AG10803 (cell line): ENCODE results near the gene DNAH10.
A peak's percentile ranks its signal among the peaks of the same experiment; 100 is the strongest.

Experiments
- DNase-seq: peaks from one replicate; pipeline ENCODE4 v3.0.0; 2010; ENCODE audit warnings: low read depth
- H3K4me3 ChIP-seq: 2 replicates; pipeline ENCODE4 v1.5.1; 2011; ENCODE audit warnings: mild to moderate bottlenecking, low read length, control low read depth
- TF ChIP-seq, protein P1 (sequence below): conservative IDR thresholded peaks from 2 replicates; pipeline ENCODE4 v1.5.1; 2011; ENCODE audit warnings: mild to moderate bottlenecking, low read length, control low read depth, inconsistent platforms

The DNAH10 gene

DNA sequence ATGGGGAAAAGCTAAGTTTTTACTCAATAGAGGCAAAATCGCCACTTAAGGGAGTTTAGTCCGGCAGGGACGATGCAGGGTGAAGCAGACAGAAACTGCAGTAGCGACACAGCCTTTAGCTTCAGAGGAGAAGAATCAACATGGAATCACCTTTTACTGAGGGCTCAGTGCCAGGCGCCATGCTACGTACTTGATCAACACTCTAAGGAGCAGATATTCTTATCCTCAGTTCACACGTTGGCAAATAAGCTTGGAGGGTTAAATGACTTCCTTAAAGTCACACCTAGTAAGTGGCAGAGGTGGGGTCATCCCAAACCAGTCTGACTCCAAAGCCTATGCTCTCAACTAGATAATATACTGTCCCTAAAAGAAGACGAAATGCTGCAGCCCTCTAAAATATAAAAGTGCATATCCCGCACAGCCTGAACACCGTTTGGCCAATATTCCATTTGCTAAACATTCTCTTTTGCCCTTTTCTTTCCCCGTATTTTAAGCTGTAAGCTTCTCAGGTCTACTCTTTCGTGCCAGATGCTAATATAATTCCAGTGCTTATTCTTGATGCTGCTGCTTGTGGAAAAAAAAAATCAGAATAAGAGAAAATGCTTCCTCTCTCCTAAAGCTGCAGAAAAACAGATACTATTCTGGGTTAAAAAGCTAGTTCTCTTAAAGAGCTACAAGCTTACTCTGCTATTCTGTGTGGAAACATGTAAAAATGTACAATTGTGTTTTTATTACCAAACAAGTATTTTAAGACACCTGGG, 199.7 kb downstream of the DNAH10 start:
- no peak overlapping the region for H3K4me3 ChIP-seq
- TF ChIP-seq, protein P1, sequence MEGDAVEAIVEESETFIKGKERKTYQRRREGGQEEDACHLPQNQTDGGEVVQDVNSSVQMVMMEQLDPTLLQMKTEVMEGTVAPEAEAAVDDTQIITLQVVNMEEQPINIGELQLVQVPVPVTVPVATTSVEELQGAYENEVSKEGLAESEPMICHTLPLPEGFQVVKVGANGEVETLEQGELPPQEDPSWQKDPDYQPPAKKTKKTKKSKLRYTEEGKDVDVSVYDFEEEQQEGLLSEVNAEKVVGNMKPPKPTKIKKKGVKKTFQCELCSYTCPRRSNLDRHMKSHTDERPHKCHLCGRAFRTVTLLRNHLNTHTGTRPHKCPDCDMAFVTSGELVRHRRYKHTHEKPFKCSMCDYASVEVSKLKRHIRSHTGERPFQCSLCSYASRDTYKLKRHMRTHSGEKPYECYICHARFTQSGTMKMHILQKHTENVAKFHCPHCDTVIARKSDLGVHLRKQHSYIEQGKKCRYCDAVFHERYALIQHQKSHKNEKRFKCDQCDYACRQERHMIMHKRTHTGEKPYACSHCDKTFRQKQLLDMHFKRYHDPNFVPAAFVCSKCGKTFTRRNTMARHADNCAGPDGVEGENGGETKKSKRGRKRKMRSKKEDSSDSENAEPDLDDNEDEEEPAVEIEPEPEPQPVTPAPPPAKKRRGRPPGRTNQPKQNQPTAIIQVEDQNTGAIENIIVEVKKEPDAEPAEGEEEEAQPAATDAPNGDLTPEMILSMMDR: no peak
- no peak for DNase-seq

DNA sequence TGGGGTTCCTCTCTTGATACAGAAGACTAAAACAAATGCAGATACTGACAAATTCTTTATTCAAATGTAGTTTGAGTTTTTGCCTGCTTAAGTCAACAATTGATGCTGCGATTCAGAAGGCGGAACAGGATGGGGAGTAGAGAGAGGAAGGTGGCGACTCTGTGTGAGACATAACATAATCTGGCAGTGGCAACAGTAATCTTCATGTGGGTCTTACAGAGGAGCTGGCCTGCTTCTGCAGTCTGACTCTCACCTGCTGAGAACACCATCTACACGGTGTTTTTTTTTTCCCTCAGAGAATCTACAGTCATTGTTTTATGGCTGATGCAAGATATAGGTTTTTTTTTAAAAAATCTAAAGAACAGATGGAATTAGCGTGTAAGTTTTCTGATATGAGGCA, 200.4 kb downstream of the DNAH10 start:
- TF ChIP-seq, protein P1: no peak
- H3K4me3 ChIP-seq: no peak overlapping the region
- no peak for DNase-seq

DNA sequence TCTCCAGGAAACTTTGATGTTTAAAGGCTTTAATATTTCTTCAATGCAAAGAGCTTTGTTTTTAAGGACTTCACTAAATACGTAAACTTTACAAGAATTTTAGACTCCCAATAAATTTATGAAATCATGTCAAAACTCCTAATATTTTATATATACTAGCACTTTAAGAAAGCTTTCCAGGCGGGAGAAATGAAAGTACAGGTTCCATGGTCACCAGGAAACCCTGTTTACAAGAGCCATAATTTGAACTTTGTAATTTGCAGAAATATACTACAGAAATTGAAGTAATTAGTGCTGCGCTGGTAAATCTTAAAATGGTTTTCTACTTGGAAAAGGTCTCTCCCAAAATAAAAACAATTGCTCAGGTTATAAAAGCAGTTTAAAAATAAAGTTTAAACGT, 201.7 kb downstream of the DNAH10 start:
- DNase-seq: no peak
- no peak overlapping the region for H3K4me3 ChIP-seq
- TF ChIP-seq, protein P1: no peak

DNA sequence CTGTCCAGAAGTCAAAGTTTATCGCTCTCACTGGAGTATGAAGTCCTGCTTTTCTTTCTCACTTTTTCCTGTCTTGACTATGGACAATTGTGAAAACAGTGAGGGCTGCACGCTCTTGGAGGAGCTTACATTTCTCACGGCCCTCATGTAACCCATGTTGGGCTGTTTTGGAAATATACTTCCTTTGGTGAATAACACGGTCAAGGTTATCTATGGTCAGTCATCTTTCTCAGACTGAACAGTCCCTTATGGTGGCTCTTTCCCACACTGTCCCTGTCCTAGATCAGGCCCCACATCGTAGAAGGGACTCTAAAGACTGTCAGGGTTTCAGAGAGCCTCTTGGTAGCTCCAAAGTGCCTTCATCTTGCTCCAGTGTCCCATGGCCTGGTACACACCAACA, 203.3 kb downstream of the DNAH10 start:
- TF ChIP-seq, protein P1: no peak
- no peak overlapping the region for H3K4me3 ChIP-seq
- DNase-seq: no peak

DNA sequence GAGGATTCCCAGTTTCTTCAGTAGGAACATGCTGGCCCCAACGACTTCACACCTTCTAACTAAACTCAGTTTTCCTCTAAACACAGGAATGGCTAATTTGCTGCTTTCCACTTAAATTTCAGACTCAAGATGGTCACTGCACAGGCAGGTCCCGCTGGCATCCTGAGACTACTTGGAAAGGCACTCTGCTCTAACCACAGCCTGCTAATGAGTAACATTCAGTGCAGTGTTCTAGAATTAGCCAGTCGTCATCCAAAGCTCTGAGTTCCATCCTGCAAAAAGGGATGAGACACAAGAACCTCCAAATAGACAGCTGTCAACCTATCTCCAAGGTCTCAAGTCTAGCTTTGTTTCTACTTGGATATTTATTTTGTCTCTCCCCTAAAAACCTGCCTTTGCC, 204.5 kb downstream of the DNAH10 start:
- TF ChIP-seq, protein P1: no peak
- H3K4me3 ChIP-seq: no peak overlapping the region
- DNase-seq: peak; percentile 77

DNA sequence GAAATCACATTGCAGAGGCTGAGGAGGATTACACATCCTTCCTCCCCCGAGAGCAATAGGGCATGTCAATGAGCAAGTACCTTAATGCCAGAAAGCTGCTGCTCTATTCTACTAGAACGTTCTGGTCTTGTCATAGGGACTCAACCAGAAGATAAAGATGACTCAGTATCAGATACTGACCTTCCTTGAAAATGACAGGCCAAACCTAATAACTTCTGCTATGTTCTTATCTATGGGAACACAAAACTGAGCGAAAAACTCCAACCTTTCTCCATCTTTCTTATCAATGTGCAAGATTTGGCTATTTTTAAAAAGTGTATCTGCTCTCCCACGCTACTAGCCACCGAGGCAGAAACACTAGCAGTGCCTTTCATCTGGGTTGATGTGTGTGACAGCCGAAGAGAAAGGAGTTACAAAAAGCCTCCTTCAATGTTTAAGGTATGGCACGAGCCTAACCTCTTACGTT, 205.1 kb downstream of the DNAH10 start:
- no peak overlapping the region for H3K4me3 ChIP-seq
- DNase-seq: no peak
- TF ChIP-seq, protein P1: no peak

DNA sequence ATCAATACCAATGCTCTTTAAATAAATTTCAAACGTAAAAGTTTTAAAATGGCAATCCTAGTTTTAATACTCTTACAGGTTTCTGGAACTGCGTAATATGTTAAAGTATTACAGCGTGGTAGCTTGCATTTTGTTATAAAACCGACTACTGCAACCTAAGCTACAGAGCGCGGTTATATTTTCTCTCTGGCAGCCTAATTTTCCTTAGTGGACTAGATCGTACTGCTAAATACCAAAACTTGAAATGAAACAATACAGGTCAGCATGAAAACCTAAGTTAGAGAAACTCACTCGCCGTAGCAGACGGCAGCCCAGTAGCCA, 209.3 kb downstream of the DNAH10 start:
- peak overlapping the region; percentile 79 for H3K4me3 ChIP-seq
- TF ChIP-seq, protein P1: no peak
- peak; percentile 38 for DNase-seq
